GM20000 (cell line): Measurements from ENCODE around the gene USP25.

ENCODE experiments used
- DNase-seq: peaks from one replicate; pipeline ENCODE4 v3.0.0; 2012; ENCODE audit warnings: low spot score
- CTCF ChIP-seq: IDR thresholded peaks from 2 replicates; pipeline ENCODE4 v1.5.1; 2012; ENCODE audit warnings: mild to moderate bottlenecking, control low read depth; ENCODE audit errors: extremely low read depth, missing control alignments

Gene USP25

GRCh38 chr21:15729674-15730483, at the start of gene USP25:
USP25 (plus strand) TSS chr21:15729982; CDS start chr21:15730394, 412 bp downstream.
- TF ChIP-seq CTCF = peak; percentile 22
- peak; percentile 99 for DNase-seq

- no peak for TF ChIP-seq CTCF
- DNase-seq = no peak
Measured at GRCh38 chr21:15682186-15682895, 47.4 kb upstream of the USP25 start.

- DNase-seq = no peak
- no peak for TF ChIP-seq CTCF
Measured at GRCh38 chr21:15682977-15683376, 46.8 kb upstream of the USP25 start.

- no peak for DNase-seq
- no peak for TF ChIP-seq CTCF
Measured at GRCh38 chr21:15686506-15686905, 43.3 kb upstream of the USP25 start.

- no peak for DNase-seq
- no peak for TF ChIP-seq CTCF
Measured at GRCh38 chr21:15687208-15687607, 42.6 kb upstream of the USP25 start.

GRCh38 chr21:15688016-15688415, 41.8 kb upstream of the USP25 start:
- TF ChIP-seq CTCF = no peak
- DNase-seq = no peak

- no peak for TF ChIP-seq CTCF
- no peak for DNase-seq
Measured at GRCh38 chr21:15688809-15689208, 41.0 kb upstream of the USP25 start.
